K562 (cell line): Measurements from ENCODE around the gene TAF10. TPM values are rescaled to one million over a fixed set of nuclear protein-coding genes. Genes with fewer than 3 reads are reported as not detected.

ENCODE experiments used
- BDP1 ChIP-seq: IDR thresholded peaks from 3 replicates; pipeline ENCODE4 v1.6.1; 2011; ENCODE audit not compliant: insufficient read length, insufficient read depth
- C11orf30 ChIP-seq: fragments of 450-650 bp; IDR thresholded peaks from 2 replicates; pipeline ENCODE4 v1.6.1; 2016; ENCODE audit warnings: low read depth, mild to moderate bottlenecking
- CREB1 ChIP-seq, 2 experiments: sonication (generic) in 1 of 2; formaldehyde crosslinking in 1 of 2; IDR thresholded peaks; 2 replicates each; pipeline versions ENCODE4 v1.6.1 to v1.8.0; 2012 to 2022; ENCODE audit warnings: inconsistent platforms in 1 of 2, mild to moderate bottlenecking in 1 of 2, missing genetic modification reagents in 1 of 2, moderate library complexity in 1 of 2
- DLX4 ChIP-seq: fragments of 250-450 bp; sonication (Bioruptor Pico); IDR thresholded peaks from 2 replicates; pipeline ENCODE4 v1.6.1; 2021; ENCODE audit warnings: mild to moderate bottlenecking
- E2F8 ChIP-seq: fragments of 450-650 bp; IDR thresholded peaks from 2 replicates; pipeline ENCODE4 v1.7.1; 2018; ENCODE audit warnings: mild to moderate bottlenecking, low read depth; ENCODE audit not compliant: partially characterized antibody
- HDAC1 ChIP-seq, 2 experiments: fragments of 450-650 bp; IDR thresholded peaks; 2 replicates each; pipeline ENCODE4 v1.6.1; 2016 to 2017; ENCODE audit warnings: inconsistent platforms in 1 of 2, mild to moderate bottlenecking in 1 of 2, moderate library complexity in 1 of 2
- NKRF ChIP-seq: fragments of 450-650 bp; IDR thresholded peaks from 2 replicates; pipeline ENCODE4 v1.6.1; 2016; ENCODE audit warnings: borderline replicate concordance
- SAFB ChIP-seq: fragments of 200-400 bp; formaldehyde crosslinking; IDR thresholded peaks from 2 replicates; pipeline ENCODE4 v1.6.1; 2017; ENCODE audit warnings: low read depth, low read length, borderline replicate concordance
- SIN3B ChIP-seq: fragments of 450-650 bp; IDR thresholded peaks from 2 replicates; pipeline ENCODE4 v1.6.1; 2017; ENCODE audit warnings: low read depth, mild to moderate bottlenecking, moderate library complexity
- SNIP1 ChIP-seq: fragments of 450-650 bp; IDR thresholded peaks from 2 replicates; pipeline ENCODE4 v1.7.1; 2017; ENCODE audit warnings: low read depth, mild to moderate bottlenecking
- SP1 ChIP-seq: sonication (generic); formaldehyde crosslinking; IDR thresholded peaks from 2 replicates; pipeline ENCODE4 v1.8.1; 2022; ENCODE audit warnings: mild to moderate bottlenecking, missing genetic modification reagents
- SREBF2 ChIP-seq: sonication (generic); formaldehyde crosslinking; IDR thresholded peaks from 2 replicates; pipeline ENCODE4 v1.4.0; 2020; ENCODE audit warnings: mild to moderate bottlenecking, missing genetic modification reagents
- TCF15 ChIP-seq: fragments of 250-450 bp; sonication (Bioruptor Pico); IDR thresholded peaks from 2 replicates; pipeline ENCODE4 v1.8.0; 2022; ENCODE audit warnings: moderate library complexity, mild to moderate bottlenecking, inconsistent platforms
- XRCC4 ChIP-seq: IDR thresholded peaks from one replicate; pipeline ENCODE4 v1.6.1; 2011; ENCODE audit not compliant: insufficient read depth, insufficient read length; ENCODE audit errors: extremely low read depth
- ZNF639 ChIP-seq, 2 experiments: fragments of 200-800 bp in 1 of 2; sonication (Bioruptor generic) in 1 of 2; sonication (generic) in 1 of 2; formaldehyde crosslinking in 1 of 2; IDR thresholded peaks in 1 of 2; conservative IDR thresholded peaks in 1 of 2; 2 replicates each; pipeline versions ENCODE4 v1.5.0 to v1.6.1; 2016 to 2020; ENCODE audit warnings: missing compliant biosample characterization in 1 of 2, missing genetic modification characterization in 1 of 2, missing genetic modification reagents in 1 of 2
- polyA plus RNA-seq, 8 experiments: library from polyadenylated mRNA; depleted of rRNA in 4 of 8; stranded (reverse) in 5 of 8; unstranded in 3 of 8; fragments of >200 nt; fragmentation: Nextera tagmentation in 2 of 8; fragmentation: Illumina TruSeq in 1 of 8; extraction: Ambion mirVana in 2 of 8; extraction: Trizol in 1 of 8; gene quantifications; 2 replicates each; pipeline versions ENCODE4 v1.2.1 to v1.2.3, GENCODE V29; 2011 to 2014; ENCODE audit warnings: inconsistent platforms in 1 of 8, missing spikeins in 1 of 8
- total RNA-seq, 7 experiments: library from RNA; depleted of rRNA in 6 of 7; stranded (reverse); fragments of >200 nt in 6 of 7; fragmentation: Illumina TruSeq in 2 of 7; extraction: Trizol in 2 of 7; gene quantifications; 2 replicates each; pipeline versions ENCODE4 v1.2.1 to v1.2.3, GENCODE V29; 2011 to 2021; ENCODE audit warnings: low replicate concordance in 1 of 7
- TF ChIP-seq, protein P1 (sequence below), 3 experiments: IDR thresholded peaks in 2 of 3; conservative IDR thresholded peaks in 1 of 3; 2 replicates each; pipeline ENCODE4 v1.5.1; 2011 to 2012; ENCODE audit warnings: low read length in 3 of 3, mild to moderate bottlenecking in 3 of 3, control low read depth in 2 of 3, improper control_type of control experiment in 1 of 3, inconsistent platforms in 1 of 3, low read depth in 1 of 3, mixed read lengths in 1 of 3, moderate library complexity in 1 of 3; ENCODE audit not compliant: insufficient read depth in 2 of 3

The TAF10 gene
- total and polyA plus RNA-seq, 9 of the 15 experiments (the other 6 are each of a cell fraction or from before 2014, with no cell fraction given): 19.5 to 197 (median 121) TPM

DNA sequence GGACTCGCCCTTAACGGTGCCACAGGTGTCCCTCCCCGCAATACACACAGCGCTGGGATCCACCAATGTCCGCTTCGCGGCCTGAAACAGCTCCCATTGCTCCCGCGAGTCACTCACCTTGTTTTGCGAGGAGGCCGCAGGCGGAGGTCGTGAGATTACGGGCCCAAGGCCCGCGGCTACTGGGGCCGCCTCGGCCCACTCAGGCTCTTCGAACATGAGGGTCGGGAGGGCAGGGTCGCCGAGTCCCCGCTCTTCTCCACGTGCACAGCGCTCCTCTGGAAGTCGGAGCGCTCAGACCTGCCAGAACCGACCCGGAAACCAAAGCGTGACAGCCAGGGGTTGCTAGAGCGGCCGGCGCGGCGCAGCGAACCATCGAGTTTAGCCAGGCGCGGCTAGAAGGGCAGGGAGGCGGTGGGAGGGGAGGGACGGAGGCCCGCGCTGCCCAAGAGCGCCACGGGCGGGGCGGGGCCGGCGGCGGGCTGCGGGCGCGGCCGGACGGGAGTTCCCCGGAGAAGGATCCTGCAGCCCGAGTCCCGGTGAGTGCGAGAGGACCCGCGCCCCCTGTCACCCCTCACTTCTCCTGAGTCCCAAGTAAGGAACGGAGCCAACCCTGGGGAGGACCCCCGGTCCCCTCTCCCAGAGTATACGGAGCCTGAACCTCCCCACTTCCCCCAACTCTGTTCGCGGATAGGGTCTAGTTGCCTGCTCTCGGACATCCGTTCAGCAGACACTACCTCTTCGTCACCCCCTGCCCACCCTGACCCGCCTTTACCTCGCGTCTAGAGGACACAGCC is 8.5 kb downstream of the TAF10 start, which contains the start of the genes ILK and RRP8 (continued):
- TF ChIP-seq SAFB: 0 out of 2 replicates have a peak, but pooled peaks have one; percentile 26
- TF ChIP-seq, protein P1, sequence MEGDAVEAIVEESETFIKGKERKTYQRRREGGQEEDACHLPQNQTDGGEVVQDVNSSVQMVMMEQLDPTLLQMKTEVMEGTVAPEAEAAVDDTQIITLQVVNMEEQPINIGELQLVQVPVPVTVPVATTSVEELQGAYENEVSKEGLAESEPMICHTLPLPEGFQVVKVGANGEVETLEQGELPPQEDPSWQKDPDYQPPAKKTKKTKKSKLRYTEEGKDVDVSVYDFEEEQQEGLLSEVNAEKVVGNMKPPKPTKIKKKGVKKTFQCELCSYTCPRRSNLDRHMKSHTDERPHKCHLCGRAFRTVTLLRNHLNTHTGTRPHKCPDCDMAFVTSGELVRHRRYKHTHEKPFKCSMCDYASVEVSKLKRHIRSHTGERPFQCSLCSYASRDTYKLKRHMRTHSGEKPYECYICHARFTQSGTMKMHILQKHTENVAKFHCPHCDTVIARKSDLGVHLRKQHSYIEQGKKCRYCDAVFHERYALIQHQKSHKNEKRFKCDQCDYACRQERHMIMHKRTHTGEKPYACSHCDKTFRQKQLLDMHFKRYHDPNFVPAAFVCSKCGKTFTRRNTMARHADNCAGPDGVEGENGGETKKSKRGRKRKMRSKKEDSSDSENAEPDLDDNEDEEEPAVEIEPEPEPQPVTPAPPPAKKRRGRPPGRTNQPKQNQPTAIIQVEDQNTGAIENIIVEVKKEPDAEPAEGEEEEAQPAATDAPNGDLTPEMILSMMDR (IDR thresholded peaks at IDR 0.05 in 2 of 3, conservative IDR thresholded peaks at IDR 0.05 in 1 of 3; ENCODE audit: insufficient read depth in 2 of 3, low read depth in 1 of 3, low read length in 3 of 3): 0 out of 6 replicates have a peak, but pooled peaks of 1 of the 3 experiments have one; percentile 22
- peak; percentile 74; the same call in 1 of the 2 replicates for TF ChIP-seq SIN3B
- no peak for TF ChIP-seq TCF15 (CRISPR knock-in tag)
- peak; percentile 94 for TF ChIP-seq SNIP1
- peak; percentile 96 for TF ChIP-seq NKRF
- TF ChIP-seq ZNF639 (CRISPR knock-in tag; conservative IDR thresholded peaks at IDR 0.05 in 1 of 2, IDR thresholded peaks at IDR 0.05 in 1 of 2): peak in 1 of 2 experiments; percentile 95; a peak in 2 of 4 replicates
- TF ChIP-seq DLX4 (CRISPR knock-in tag): no peak
- TF ChIP-seq XRCC4: no peak
- TF ChIP-seq SP1 (CRISPR knock-in tag): peak; percentile 50
- TF ChIP-seq SREBF2: peak; percentile 96; the same call in 1 of the 2 replicates
- TF ChIP-seq HDAC1 (IDR thresholded peaks at IDR 0.05): peak; percentile 82 to 96
- peak; percentile 21 for TF ChIP-seq E2F8
- no peak for TF ChIP-seq BDP1
- peak; percentile 79 for TF ChIP-seq C11orf30
- peak; percentile 50; the same call in 1 of the 2 replicates for TF ChIP-seq CREB1 (IDR thresholded peaks at IDR 0.05)
- no peak for TF ChIP-seq CREB1 (CRISPR knock-in tag; IDR thresholded peaks at IDR 0.05)
